SIG-M5 treated with dmso at 0.1 percent for 504 hours (cell line): ENCODE results near the gene RAP1GAP2.
"Not testable (repeated sequence)": the region's sequence is repeated elsewhere in the genome, so short reads cannot be mapped to it uniquely, and the experiment has no call there.

Source experiments
- DNase-seq: peaks from one replicate; lab custom pipeline; 2025; ENCODE audit not compliant: unreplicated experiment; lab: John Stamatoyannopoulos, UW

RAP1GAP2 gene

DNA sequence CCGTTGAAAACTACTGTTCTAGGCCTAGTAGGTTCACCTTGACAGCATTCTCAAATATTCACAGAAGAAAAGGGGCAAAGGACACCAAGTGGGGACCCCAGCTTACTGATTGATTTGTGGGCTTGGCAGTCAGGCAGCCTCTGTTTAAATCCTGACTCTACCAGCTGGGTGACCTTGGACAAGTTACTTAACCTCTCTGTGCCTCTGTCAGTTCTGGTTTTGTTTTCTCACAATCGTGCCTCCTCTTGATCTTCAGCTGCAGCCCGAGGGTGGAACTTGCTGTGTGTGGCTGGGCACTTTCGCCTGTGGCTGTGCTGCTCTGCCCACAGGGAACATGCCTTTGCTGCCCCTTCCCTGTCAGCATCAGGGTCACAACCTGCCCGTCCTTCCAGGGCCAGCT is 17.8 kb downstream of the RAP1GAP2 start:
- no peak for DNase-seq

DNA sequence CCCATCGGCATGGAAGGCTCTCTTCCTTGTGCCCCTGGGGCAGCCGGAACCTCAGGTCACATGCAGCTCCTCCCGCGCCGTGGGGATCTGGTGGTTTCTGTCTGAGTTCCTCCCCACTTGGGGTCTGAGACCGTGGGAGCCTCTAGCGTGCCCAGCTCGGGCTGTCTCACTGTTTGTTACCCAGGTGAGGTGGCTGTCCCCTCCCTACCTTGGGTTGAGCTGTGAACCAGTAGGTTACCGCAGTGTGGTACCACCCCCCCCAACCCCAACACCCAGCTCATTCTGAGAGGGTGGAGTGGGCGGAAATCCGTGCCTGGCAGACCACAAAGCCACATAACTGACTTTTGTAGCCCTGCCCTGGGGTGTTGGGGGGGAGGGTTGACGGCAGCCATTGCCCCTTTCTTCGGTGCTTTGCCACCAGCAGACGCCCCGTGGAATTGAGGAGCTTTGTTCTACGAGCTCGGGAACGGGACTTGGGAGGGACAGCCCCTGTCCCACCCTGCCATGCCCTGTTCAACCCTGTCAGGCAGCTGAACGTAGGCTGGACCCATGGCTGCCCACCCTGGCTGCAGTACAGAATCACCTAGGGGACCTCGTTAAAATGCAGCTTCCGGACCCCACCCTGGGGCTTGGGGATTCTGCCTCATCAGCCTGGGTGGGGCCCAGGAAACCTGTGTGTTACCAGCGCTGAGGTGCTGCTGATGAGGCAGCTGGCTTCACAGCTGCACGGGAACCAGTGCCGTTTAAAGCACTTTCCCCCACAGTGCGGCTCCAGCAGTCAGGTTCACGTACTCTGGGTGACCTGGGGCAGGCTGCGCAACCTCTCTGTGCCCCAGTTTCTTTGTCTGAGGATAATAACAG is 18.5 kb downstream of the RAP1GAP2 start:
- DNase-seq = no peak

- DNase-seq = no peak
Measured at GRCh38 chr17:2815781-2816185, 19.5 kb downstream of the RAP1GAP2 start.

DNA sequence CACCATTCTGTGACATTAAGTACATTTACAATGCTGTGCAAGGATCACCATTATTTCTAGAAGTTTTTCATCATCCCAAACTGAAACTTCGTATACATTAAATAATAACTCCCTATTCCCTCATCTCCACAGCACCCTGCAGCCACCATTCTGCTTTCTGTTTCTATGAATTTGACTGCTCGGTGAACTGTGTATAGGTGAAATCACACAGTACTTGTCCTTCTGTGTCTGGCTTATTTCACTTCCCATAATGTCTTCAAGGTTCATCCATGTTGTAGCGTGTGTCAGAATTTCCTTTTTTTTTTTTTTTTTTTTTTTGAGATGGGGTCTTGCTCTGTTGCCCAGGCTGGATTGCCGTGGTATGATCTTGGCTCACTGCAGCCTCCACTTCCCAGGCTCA is 20.4 kb downstream of the RAP1GAP2 start:
- DNase-seq = no peak

- DNase-seq = not testable (repeated sequence)
Measured at GRCh38 chr17:2819294-2819693, 23.1 kb downstream of the RAP1GAP2 start.

GRCh38 chr17:2819921-2820501 is 23.8 kb downstream of the RAP1GAP2 start:
- DNase-seq = no peak

DNA sequence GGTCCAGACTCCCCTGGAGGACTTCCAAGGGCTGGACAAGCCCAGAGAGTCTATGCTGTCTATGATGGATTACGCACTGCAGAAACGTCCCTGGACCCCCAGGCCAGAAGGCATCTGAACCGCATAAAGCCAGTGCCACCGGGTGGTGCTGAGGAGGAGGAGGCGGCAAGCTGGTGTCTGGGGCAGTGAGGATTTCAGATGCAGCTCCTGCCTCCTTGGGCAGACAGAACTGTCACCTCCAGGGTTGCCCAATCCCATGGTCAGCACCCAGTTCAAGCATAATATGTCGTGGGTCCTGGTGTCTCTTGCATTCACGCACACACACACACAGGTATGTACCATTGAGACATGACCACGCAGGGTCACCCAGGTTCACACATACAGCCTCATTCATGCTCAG is 25.6 kb downstream of the RAP1GAP2 start:
- DNase-seq = no peak

GRCh38 chr17:2822358-2822757 is 26.1 kb downstream of the RAP1GAP2 start:
- DNase-seq = no peak

DNA sequence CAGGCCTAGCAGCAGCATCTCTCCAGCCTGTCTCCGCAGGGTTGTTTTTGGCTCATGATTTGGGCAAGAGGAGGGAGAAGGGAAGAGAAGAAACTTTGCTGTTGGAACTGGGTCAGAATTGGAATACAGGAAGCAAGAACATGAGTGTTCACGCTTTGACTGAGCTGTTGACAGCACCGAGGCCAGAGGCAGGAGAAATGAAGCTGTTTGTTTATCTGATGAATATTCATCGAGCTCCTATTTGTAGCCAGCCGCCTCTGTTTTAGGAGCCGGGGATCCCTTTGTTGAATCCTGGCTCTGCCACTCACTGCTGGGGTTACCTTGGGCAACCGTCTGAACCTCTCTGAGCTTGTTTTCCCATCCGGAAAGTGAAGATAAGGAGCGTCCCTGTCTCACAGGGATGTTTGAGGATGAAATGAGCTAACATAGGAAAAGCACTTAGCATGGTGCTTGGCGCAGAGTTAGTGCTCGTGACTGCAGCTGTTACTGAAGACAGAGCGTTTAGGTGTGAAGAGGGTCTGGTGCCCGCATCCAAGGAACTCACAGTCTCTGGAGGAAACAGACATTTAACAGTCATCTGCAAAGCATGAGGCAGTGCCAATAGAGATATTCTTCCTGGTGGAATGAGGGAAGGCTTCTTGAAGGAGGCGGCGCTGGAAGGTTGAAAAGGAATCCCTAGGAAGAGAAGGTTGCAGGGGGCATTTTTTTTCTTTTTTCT is 29.2 kb downstream of the RAP1GAP2 start:
- DNase-seq = no peak

DNA sequence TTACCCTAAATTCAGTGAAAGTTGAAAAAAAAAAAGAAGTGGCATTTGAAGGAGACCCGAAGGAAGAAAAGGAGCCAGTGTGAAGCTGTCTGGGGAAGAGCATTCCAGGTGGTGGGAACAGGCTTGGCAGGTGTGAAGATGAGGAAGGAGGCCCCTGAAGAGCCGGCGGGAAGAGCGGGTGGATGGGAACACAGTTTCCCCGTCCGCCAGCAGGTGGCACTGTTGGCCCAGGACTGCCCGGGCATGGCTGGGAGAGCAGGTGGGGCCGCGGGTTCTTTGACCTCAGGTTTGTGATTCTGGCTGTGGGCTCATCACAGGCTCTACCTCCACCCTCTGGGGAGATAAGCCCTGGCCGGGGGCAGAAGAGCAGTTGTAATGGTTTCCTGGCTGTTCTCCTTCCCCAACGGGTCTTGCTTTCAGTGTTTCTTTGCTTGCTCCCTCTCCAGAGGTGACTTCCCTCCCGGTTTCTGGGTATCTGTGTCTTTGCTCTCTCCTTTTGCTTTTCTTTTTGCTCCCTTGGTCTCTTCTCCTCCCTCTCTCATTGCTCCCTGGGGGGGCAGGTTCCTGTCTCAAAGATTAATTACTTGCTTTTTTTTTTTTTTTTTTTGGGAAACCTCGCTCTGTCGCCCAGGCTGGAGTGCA is 32.3 kb downstream of the RAP1GAP2 start:
- peak; percentile 28 for DNase-seq

DNA sequence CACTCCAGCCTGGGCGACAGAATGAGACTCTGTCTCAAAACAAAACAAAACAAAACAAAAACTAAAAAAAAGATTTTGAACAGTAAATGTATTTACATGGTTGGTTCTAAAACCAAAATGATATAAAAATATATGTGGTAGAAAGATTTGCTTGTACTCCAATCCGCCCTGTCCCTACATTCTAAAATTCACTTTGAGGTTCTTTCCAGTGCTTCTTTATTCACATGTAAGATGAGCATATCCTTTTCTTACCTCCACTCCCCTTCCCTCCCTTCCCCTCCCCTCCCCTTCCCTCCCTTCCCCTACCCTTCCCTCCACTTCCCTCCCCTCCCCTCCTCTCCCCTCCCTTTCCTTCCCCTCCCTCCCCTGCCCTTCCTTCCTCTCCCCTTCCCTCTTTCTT is 34.4 kb downstream of the RAP1GAP2 start:
- DNase-seq = no peak

DNA sequence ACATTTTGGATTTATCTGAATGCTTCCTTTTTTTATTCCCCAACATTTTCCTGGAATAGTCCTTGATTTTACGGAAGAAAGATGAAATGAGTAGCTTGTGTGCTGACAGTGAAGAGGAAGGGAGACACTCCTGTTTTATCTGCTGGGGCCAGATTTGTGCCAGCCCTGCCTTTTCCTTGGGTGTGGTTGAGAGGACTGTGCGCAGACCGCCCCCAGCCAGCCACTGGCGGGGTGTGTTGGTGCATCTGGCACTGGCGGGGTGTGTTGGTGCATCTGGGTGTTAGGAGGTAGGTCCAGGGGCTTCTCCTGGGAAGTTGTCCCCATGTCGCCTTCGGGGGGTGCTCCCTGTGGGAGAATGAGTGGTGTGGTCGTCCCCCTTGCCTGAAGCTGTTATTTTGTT is 39.5 kb downstream of the RAP1GAP2 start:
- DNase-seq = no peak

GRCh38 chr17:2837147-2837561 is 40.9 kb downstream of the RAP1GAP2 start:
- DNase-seq = no peak

- DNase-seq = no peak
Measured at GRCh38 chr17:2841606-2842005, 45.4 kb downstream of the RAP1GAP2 start.

DNA sequence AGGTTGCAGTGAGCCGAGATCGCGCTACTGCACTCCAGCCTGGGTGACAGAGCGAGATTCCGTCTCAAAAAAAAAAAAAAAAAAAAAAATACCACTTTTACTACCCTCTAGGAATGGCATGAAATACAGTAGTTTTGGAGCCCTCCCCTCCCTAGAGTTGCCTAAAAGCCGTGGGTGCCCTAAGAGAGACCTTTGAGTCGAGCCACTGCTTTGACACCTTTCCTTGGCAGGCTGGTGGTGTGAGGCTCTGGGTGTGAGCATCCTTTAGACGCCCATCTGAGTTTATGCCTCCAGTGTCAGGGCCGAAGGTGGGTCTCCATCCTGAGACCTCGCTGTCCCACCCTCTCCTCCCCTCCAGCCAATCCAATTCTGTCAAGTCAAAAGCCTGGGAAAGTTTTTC is 46.2 kb downstream of the RAP1GAP2 start:
- no peak for DNase-seq

- no peak for DNase-seq
Measured at GRCh38 chr17:2844416-2844815, 48.2 kb downstream of the RAP1GAP2 start.

DNA sequence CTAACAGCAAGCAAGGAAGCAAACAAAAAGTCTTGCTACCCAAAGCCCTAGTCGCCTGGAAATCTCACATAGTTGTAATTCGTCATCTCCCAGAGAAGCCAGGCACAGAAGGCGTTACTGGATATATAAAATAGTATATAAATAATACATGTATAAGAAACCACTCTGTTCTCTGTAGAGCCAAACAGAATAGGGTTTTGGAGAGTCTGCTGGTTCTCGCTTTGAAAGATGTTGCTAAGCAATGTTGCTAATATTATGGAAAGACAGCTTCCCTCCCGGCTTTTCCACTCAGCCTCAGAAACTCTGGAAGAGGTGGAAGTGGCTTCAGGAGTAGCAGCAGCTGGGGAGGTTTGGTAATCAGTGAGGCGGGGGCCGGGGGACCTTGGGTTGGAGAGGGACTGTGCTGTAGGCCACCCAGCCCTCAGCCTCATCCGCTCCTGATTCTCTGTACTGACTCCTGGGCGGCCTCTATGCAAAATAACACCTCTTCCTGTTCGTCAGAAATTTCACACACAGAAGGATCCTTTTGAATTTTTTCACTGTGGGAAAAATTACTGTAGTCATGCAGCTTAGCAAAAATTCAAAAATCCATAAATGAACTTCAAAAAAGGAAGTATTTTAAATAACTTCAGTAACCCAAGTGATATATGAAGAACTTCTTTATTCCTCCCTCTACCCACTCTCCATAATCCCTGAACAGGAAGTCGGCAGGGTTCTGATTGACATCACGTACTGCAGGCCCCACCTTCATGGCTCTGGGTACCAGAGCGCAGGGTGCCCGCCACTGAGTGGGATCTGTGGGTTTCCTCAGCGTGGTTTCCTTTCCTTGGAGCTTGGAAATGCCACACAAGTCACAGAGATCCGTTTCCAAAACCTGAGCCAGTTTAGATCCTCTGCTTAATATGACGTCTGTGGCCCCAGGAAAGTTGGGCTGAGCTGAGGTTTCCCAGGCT is 51.4 kb downstream of the RAP1GAP2 start:
- DNase-seq = peak; percentile 34

DNA sequence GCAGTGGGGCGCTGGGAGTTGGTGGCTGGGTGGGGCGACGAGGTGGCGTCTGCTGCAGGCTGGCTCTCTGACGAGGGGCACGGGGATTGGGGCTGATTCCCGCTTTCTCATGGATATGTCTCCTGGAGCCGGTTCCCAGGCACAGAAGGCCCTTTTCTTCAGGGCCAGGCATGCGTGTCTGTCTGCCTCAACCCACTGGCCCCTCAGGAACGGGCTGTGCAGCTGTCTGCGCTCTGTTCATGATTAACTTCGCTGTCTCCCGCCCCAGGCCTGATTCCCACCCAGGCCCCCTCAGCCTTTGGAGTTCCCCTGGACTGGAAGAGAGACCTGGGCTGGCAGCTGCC is 53.1 kb downstream of the RAP1GAP2 start:
- no peak for DNase-seq

- DNase-seq = no peak
Measured at GRCh38 chr17:2850991-2851390, 54.8 kb downstream of the RAP1GAP2 start.

GRCh38 chr17:2851615-2852014 is 55.4 kb downstream of the RAP1GAP2 start:
- DNase-seq = no peak

DNA sequence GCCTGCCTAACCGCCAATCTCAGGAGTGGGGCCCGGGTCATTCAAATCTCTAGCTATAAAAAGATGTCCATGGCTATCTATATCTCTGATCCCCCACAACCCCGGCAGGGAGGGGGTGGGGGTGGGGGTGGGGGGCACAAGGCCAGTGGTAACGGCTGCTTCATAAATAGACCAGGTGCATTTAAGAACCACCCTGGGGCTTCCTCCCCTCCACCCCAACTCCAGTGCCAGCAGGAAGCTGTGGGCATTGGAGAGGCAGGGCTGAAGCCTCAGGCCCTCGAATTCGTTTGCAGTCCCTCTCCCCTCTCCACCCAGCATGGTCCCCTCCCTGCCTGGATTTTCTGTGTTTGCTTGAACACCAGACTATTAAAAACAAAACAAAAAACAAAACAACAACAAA is 56.0 kb downstream of the RAP1GAP2 start:
- DNase-seq = no peak
